Trophoblast cell (in vitro differentiated cells and primary cell): ENCODE data around the gene GNPTAB.

Source experiments
- DNase-seq, 2 donors: peaks; one replicate each; pipeline ENCODE4 v3.0.0-alpha.2; 2016
- H2AFZ ChIP-seq: 2 replicates; pipeline ENCODE4 v1.6.1; 2013; ENCODE audit warnings: low read length, moderate library complexity, mild to moderate bottlenecking; ENCODE audit not compliant: insufficient read depth, poor library complexity
- H2AK5ac ChIP-seq: 2 replicates; pipeline ENCODE4 v1.6.1; 2013; ENCODE audit warnings: mild to moderate bottlenecking, low read length
- H2BK120ac ChIP-seq: 2 replicates; pipeline ENCODE4 v1.6.1; 2013; ENCODE audit warnings: low read length, mild to moderate bottlenecking, moderate library complexity; ENCODE audit not compliant: insufficient read depth, poor library complexity
- H2BK12ac ChIP-seq: 2 replicates; pipeline ENCODE4 v1.6.1; 2013; ENCODE audit warnings: mild to moderate bottlenecking, low read length, moderate library complexity
- H2BK5ac ChIP-seq: 2 replicates; pipeline ENCODE4 v1.6.1; 2013; ENCODE audit warnings: low read length, low read depth, moderate library complexity, mild to moderate bottlenecking; ENCODE audit not compliant: poor library complexity
- H3K14ac ChIP-seq: 2 replicates; pipeline ENCODE4 v1.6.1; 2013; ENCODE audit warnings: mild to moderate bottlenecking, low read length
- H3K18ac ChIP-seq: 2 replicates; pipeline ENCODE4 v1.6.1; 2013; ENCODE audit warnings: mild to moderate bottlenecking, low read length
- H3K23ac ChIP-seq: 2 replicates; pipeline ENCODE4 v1.6.1; 2013; ENCODE audit warnings: low read length
- H3K27ac ChIP-seq: 2 replicates; pipeline ENCODE4 v1.5.1; 2013; ENCODE audit warnings: low read depth, mild to moderate bottlenecking, inconsistent platforms, low read length, moderate library complexity
- H3K27me3 ChIP-seq: 2 replicates; pipeline ENCODE4 v1.6.1; 2013; ENCODE audit warnings: inconsistent platforms, mild to moderate bottlenecking, low read length, moderate library complexity; ENCODE audit not compliant: insufficient read depth
- H3K36me3 ChIP-seq, 2 experiments: 1 replicate in 1 of 2; 2 replicates in 1 of 2; pipeline ENCODE4 v1.6.1; 2013; ENCODE audit warnings: low read length in 2 of 2, mild to moderate bottlenecking in 2 of 2, moderate library complexity in 1 of 2; ENCODE audit not compliant: insufficient read depth in 2 of 2, control insufficient read depth in 1 of 2
- H3K4ac ChIP-seq: 2 replicates; pipeline ENCODE4 v1.6.1; 2013; ENCODE audit warnings: low read depth, mild to moderate bottlenecking, low read length, moderate library complexity
- H3K4me1 ChIP-seq, 2 experiments: 1 replicate in 1 of 2; 2 replicates in 1 of 2; pipeline ENCODE4 v1.6.1; 2013; ENCODE audit warnings: low read length in 2 of 2, mild to moderate bottlenecking in 2 of 2, moderate library complexity in 1 of 2; ENCODE audit not compliant: insufficient read depth in 2 of 2, control insufficient read depth in 1 of 2
- H3K4me2 ChIP-seq: 2 replicates; pipeline ENCODE4 v1.6.1; 2013; ENCODE audit warnings: inconsistent platforms, mild to moderate bottlenecking, low read length, moderate library complexity
- H3K4me3 ChIP-seq: 2 replicates; pipeline ENCODE4 v1.5.1; 2013; ENCODE audit warnings: mild to moderate bottlenecking, low read depth, low read length, inconsistent platforms
- H3K79me1 ChIP-seq: one replicate; pipeline ENCODE4 v1.6.1; 2013; ENCODE audit warnings: low read length
- H3K79me2 ChIP-seq: 2 replicates; pipeline ENCODE4 v1.6.1; 2013; ENCODE audit warnings: low read length, mild to moderate bottlenecking; ENCODE audit not compliant: control insufficient read depth, insufficient read depth, poor library complexity
- H3K9ac ChIP-seq: 2 replicates; pipeline ENCODE4 v1.6.1; 2013; ENCODE audit warnings: mild to moderate bottlenecking, low read length
- H3K9me3 ChIP-seq: 2 replicates; pipeline ENCODE4 v1.6.1; 2013; ENCODE audit warnings: low read depth, mild to moderate bottlenecking, control low read depth, inconsistent platforms, low read length; ENCODE audit not compliant: insufficient read depth
- H4K12ac ChIP-seq: 2 replicates; pipeline ENCODE4 v1.6.1; 2013; ENCODE audit warnings: low read depth, mild to moderate bottlenecking, low read length, moderate library complexity
- H4K8ac ChIP-seq: 2 replicates; pipeline ENCODE4 v1.6.1; 2013; ENCODE audit warnings: low read depth, mild to moderate bottlenecking, low read length, moderate library complexity
- H4K91ac ChIP-seq: one replicate; pipeline ENCODE4 v1.6.1; 2013; ENCODE audit warnings: low read depth, mild to moderate bottlenecking, low read length, moderate library complexity
- WGBS: extraction: QIAGEN DNeasy Blood & Tissue Kit; methylation state at CpG from one replicate; pipeline ENCODE4 v1.1.7; 2013; ENCODE audit warnings: missing lambda C conversion rate; ENCODE audit not compliant: insufficient read length, insufficient coverage; ENCODE audit errors: extremely low coverage; 5-methylcytosine and 5-hydroxymethylcytosine counted together

GNPTAB gene

GRCh38 chr12:101806265-101806664 is 24.5 kb downstream of the GNPTAB start:
- WGBS, result no CpG with 5 or more reads among the region's 1 CpG
- no peaks in the 10 kb centered on the region for H3K79me1 ChIP-seq
- no peak overlapping the region for H4K12ac ChIP-seq

GRCh38 chr12:101804409-101804808 is 26.4 kb downstream of the GNPTAB start:
- WGBS, result no CpG with 5 or more reads among the region's 3 CpGs

More at GRCh38 chr12:101806265-101806664, 24.5 kb downstream of the GNPTAB start:
- no peak overlapping the region for H4K8ac ChIP-seq
- no peak overlapping the region for H3K23ac ChIP-seq
- no peak overlapping the region for H3K4ac ChIP-seq
- no peaks in the 10 kb centered on the region for H3K27me3 ChIP-seq
- no peak overlapping the region for H2AK5ac ChIP-seq
- no peak overlapping the region for H4K91ac ChIP-seq
- no peak overlapping the region for H3K14ac ChIP-seq
- H3K4me3 ChIP-seq, result no peak overlapping the region
- H3K4me1 ChIP-seq, result no peaks in the 10 kb centered on the region
- no peak overlapping the region for H2BK12ac ChIP-seq
- no peak overlapping the region for H3K9ac ChIP-seq
- H3K27ac ChIP-seq, result no peak overlapping the region
- no peak overlapping the region for H2BK120ac ChIP-seq
- peaks cover 2% of the 10 kb centered on the region for H3K79me2 ChIP-seq
- no peaks in the 10 kb centered on the region for H3K36me3 ChIP-seq
- H2AFZ ChIP-seq, result no peak overlapping the region
- no peak overlapping the region for H3K4me2 ChIP-seq
- H3K18ac ChIP-seq, result no peak overlapping the region
- DNase-seq, result no peak
- H2BK5ac ChIP-seq, result no peak overlapping the region
- H3K9me3 ChIP-seq, result no peaks in the 10 kb centered on the region

GRCh38 chr12:101803978-101804377 is 26.8 kb downstream of the GNPTAB start:
- Histone ChIP-seq H2AK5ac (no peak overlapping the region), H3K9me3 (no peaks in the 10 kb centered on the region), H3K4me3 (no peak overlapping the region), H3K4ac (no peak overlapping the region), H3K79me2 (peaks cover 2% of the 10 kb centered on the region), H2BK120ac (no peak overlapping the region), H3K79me1 (no peaks in the 10 kb centered on the region), H3K36me3 (no peaks in the 10 kb centered on the region), H3K14ac (no peak overlapping the region), H3K9ac (no peak overlapping the region), H2AFZ (no peak overlapping the region), H4K8ac (no peak overlapping the region), H3K23ac (no peak overlapping the region), H4K91ac (no peak overlapping the region), H3K27me3 (no peaks in the 10 kb centered on the region), H2BK5ac (no peak overlapping the region), H3K27ac (no peak overlapping the region), H3K18ac (no peak overlapping the region), H3K4me1 (no peaks in the 10 kb centered on the region), H2BK12ac (no peak overlapping the region), H4K12ac (no peak overlapping the region), H3K4me2 (no peak overlapping the region)
- WGBS, result no CpG with 5 or more reads among the region's 5 CpGs
- DNase-seq, result no peak

More at GRCh38 chr12:101804409-101804808, 26.4 kb downstream of the GNPTAB start:
- no peak overlapping the region for H3K27ac ChIP-seq
- no peak overlapping the region for H3K14ac ChIP-seq
- no peak overlapping the region for H3K4me3 ChIP-seq
- H3K36me3 ChIP-seq, result no peaks in the 10 kb centered on the region
- H3K18ac ChIP-seq, result no peak overlapping the region
- no peaks in the 10 kb centered on the region for H3K9me3 ChIP-seq
- no peak overlapping the region for H3K4me2 ChIP-seq
- no peaks in the 10 kb centered on the region for H3K4me1 ChIP-seq
- H4K12ac ChIP-seq, result no peak overlapping the region
- H2AFZ ChIP-seq, result no peak overlapping the region
- no peaks in the 10 kb centered on the region for H3K27me3 ChIP-seq
- no peak overlapping the region for H3K4ac ChIP-seq
- H2AK5ac ChIP-seq, result no peak overlapping the region
- no peaks in the 10 kb centered on the region for H3K79me1 ChIP-seq
- H2BK5ac ChIP-seq, result no peak overlapping the region
- no peak overlapping the region for H4K91ac ChIP-seq
- DNase-seq, result no peak
- no peak overlapping the region for H2BK12ac ChIP-seq
- H3K23ac ChIP-seq, result no peak overlapping the region
- H3K79me2 ChIP-seq, result peaks cover 2% of the 10 kb centered on the region
- no peak overlapping the region for H4K8ac ChIP-seq
- H2BK120ac ChIP-seq, result no peak overlapping the region
- no peak overlapping the region for H3K9ac ChIP-seq

GRCh38 chr12:101802486-101802885 is 28.3 kb downstream of the GNPTAB start:
- no peak overlapping the region for H3K4me2 ChIP-seq
- no peaks in the 10 kb centered on the region for H3K79me1 ChIP-seq
- H3K9me3 ChIP-seq, result no peaks in the 10 kb centered on the region
- no peaks in the 10 kb centered on the region for H3K36me3 ChIP-seq
- no peak overlapping the region for H3K4ac ChIP-seq
- H3K4me3 ChIP-seq, result no peak overlapping the region
- H4K8ac ChIP-seq, result no peak overlapping the region
- H2BK5ac ChIP-seq, result no peak overlapping the region
- no peak overlapping the region for H4K91ac ChIP-seq
- WGBS, result no CpG with 5 or more reads among the region's 2 CpGs
- H2BK120ac ChIP-seq, result no peak overlapping the region
- no peak overlapping the region for H3K27ac ChIP-seq
- no peak overlapping the region for H2AK5ac ChIP-seq
- no peak overlapping the region for H3K23ac ChIP-seq
- no peak overlapping the region for H3K18ac ChIP-seq
- no peak overlapping the region for H3K9ac ChIP-seq
- no peak overlapping the region for H2BK12ac ChIP-seq
- H3K79me2 ChIP-seq, result peaks cover 2% of the 10 kb centered on the region
- H3K4me1 ChIP-seq, result no peaks in the 10 kb centered on the region
- H4K12ac ChIP-seq, result no peak overlapping the region
- no peak for DNase-seq
- H2AFZ ChIP-seq, result no peak overlapping the region
- no peak overlapping the region for H3K14ac ChIP-seq
- no peaks in the 10 kb centered on the region for H3K27me3 ChIP-seq
